Hepatocyte (in vitro differentiated cells): ENCODE results near the gene CDH4. TPM values are rescaled to one million over a fixed set of nuclear protein-coding genes. Genes with fewer than 3 reads are reported as not detected.
A peak's percentile ranks its signal among the peaks of the same experiment; 100 is the strongest.

Experiments used
- DNase-seq: peaks from one replicate; pipeline ENCODE4 v3.0.0-alpha.2; 2016; ENCODE audit warnings: low spot score
- H2AFZ ChIP-seq: fragments of 200-600 bp; sonication (generic); 2 replicates; pipeline ENCODE4 v1.6.0; 2016; ENCODE audit warnings: antibody characterized with exemption, mild to moderate bottlenecking
- H3K27ac ChIP-seq: fragments of 200-600 bp; sonication (generic); 2 replicates; pipeline ENCODE4 v1.5.1; 2016; ENCODE audit warnings: mild to moderate bottlenecking
- H3K27me3 ChIP-seq: fragments of 200-600 bp; sonication (generic); 2 replicates; pipeline ENCODE4 v1.6.1; 2016
- H3K36me3 ChIP-seq: fragments of 200-600 bp; sonication (generic); replicated peaks from 2 replicates; pipeline ENCODE4 v1.5.1; 2016; ENCODE audit warnings: low read depth; ENCODE audit not compliant: insufficient read depth
- H3K4me1 ChIP-seq: fragments of 200-600 bp; sonication (generic); 2 replicates; pipeline ENCODE4 v1.5.1; 2016; ENCODE audit warnings: mild to moderate bottlenecking, moderate library complexity; ENCODE audit not compliant: insufficient read depth
- H3K4me2 ChIP-seq: fragments of 200-600 bp; sonication (generic); 2 replicates; pipeline ENCODE4 v1.6.0; 2016
- H3K4me3 ChIP-seq: fragments of 200-600 bp; sonication (generic); 2 replicates; pipeline ENCODE4 v1.5.1; 2016; ENCODE audit warnings: mild to moderate bottlenecking
- H3K79me2 ChIP-seq: fragments of 200-600 bp; sonication (generic); 2 replicates; pipeline ENCODE4 v1.6.0; 2017; ENCODE audit warnings: mild to moderate bottlenecking
- H3K9me2 ChIP-seq: fragments of 200-600 bp; sonication (generic); replicated peaks from 2 replicates; pipeline ENCODE4 v1.6.0; 2017; ENCODE audit warnings: mild to moderate bottlenecking; ENCODE audit not compliant: insufficient read depth
- H3K9me3 ChIP-seq: fragments of 200-600 bp; sonication (generic); 2 replicates; pipeline ENCODE4 v1.5.1; 2016; ENCODE audit warnings: low read depth, mild to moderate bottlenecking
- H4K20me1 ChIP-seq: fragments of 200-600 bp; sonication (generic); 2 replicates; pipeline ENCODE4 v1.6.0; 2016; ENCODE audit warnings: mild to moderate bottlenecking; ENCODE audit not compliant: insufficient read depth, poor library complexity, severe bottlenecking
- EZH2 ChIP-seq: fragments of 200-600 bp; sonication (generic); IDR thresholded peaks from 2 replicates; pipeline ENCODE4 v1.6.1; 2016; ENCODE audit warnings: antibody characterized with exemption, mild to moderate bottlenecking, borderline replicate concordance
- EZH2phosphoT487 ChIP-seq: fragments of 200-600 bp; sonication (generic); IDR thresholded peaks from one replicate; pipeline ENCODE4 v1.6.1; 2018; ENCODE audit warnings: antibody characterized with exemption, mild to moderate bottlenecking, low read depth, moderate library complexity; ENCODE audit not compliant: unreplicated experiment, severe bottlenecking
- WGBS: methylation state at CpG from one replicate; pipeline ENCODE4 v1.1.6; 2016; ENCODE audit warnings: low lambda C conversion rate; ENCODE audit errors: missing lambda C conversion rate; 5-methylcytosine and 5-hydroxymethylcytosine counted together
- polyA plus RNA-seq: library from polyadenylated mRNA; unstranded; fragments of >200 nt; fragmentation: Nextera tagmentation; extraction: Ambion mirVana; gene quantifications from 2 replicates; pipeline ENCODE4 v1.2.1, GENCODE V29; 2016
- total RNA-seq: library from RNA; depleted of rRNA; stranded (reverse); fragments of >200 nt; gene quantifications from 2 replicates; pipeline ENCODE4 v1.2.3, GENCODE V29; 2014
- TF ChIP-seq, protein P1 (sequence below): fragments of 200-600 bp; sonication (generic); IDR thresholded peaks from 2 replicates; pipeline ENCODE4 v1.5.1; 2016; ENCODE audit warnings: antibody characterized with exemption, mild to moderate bottlenecking; ENCODE audit not compliant: poor library complexity

Gene CDH4
- total and polyA plus RNA-seq, 2 experiments from 2014 or later = 0.53 to 0.73 TPM

DNA sequence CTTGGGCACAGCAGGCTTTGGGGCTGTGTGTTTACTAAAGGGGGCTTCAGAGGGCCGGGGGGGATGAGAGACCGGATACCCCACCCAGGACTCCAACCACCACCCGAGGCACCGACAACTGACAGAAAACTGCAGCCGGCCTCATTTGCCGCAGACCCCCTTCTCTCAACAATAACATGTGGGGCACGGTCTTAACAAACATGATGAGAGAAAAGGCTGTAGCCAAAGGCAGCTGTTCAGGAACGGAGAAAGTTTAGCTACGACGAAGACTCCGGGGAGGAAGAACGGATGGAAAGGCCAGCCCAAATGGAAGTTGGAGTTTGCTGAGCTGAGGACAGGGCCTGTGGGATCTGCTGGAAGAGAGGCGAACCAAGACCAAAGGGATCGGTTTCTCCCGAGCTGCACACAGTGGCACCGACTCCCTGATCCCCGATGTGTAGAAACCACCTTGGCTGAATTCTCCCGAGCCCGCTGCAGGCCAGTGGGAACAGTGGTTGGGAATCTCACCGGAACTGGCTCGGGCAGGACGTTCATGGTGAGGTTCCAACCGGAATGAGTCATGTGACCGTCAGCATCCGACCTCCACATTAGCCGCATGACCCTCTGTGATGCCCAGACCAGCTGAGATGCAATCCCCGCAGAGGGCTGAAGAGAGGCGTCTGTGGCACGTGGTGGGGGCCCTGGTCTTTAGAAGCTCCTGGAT lies 454.3 kb downstream of the CDH4 start:
- Histone ChIP-seq H3K79me2 (no peaks in the 10 kb centered on the region), H3K9me3 (no peaks in the 10 kb centered on the region), H3K36me3 (no peaks in the 10 kb centered on the region), H3K4me3 (no peak overlapping the region), H3K4me1 (no peaks in the 10 kb centered on the region), H4K20me1 (no peaks in the 10 kb centered on the region), H3K9me2 (no peaks in the 10 kb centered on the region), H3K27ac (peak overlapping the region; percentile 37), H2AFZ (no peak overlapping the region), H3K27me3 (no peaks in the 10 kb centered on the region), H3K4me2 (no peak overlapping the region)
- 94% methylated on average over 29 of the region's 29 CpGs for WGBS
- no peak for DNase-seq
- TF ChIP-seq, protein P1, sequence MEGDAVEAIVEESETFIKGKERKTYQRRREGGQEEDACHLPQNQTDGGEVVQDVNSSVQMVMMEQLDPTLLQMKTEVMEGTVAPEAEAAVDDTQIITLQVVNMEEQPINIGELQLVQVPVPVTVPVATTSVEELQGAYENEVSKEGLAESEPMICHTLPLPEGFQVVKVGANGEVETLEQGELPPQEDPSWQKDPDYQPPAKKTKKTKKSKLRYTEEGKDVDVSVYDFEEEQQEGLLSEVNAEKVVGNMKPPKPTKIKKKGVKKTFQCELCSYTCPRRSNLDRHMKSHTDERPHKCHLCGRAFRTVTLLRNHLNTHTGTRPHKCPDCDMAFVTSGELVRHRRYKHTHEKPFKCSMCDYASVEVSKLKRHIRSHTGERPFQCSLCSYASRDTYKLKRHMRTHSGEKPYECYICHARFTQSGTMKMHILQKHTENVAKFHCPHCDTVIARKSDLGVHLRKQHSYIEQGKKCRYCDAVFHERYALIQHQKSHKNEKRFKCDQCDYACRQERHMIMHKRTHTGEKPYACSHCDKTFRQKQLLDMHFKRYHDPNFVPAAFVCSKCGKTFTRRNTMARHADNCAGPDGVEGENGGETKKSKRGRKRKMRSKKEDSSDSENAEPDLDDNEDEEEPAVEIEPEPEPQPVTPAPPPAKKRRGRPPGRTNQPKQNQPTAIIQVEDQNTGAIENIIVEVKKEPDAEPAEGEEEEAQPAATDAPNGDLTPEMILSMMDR = no peak
- TF ChIP-seq EZH2 (no peak), EZH2phosphoT487 (no peak)

DNA sequence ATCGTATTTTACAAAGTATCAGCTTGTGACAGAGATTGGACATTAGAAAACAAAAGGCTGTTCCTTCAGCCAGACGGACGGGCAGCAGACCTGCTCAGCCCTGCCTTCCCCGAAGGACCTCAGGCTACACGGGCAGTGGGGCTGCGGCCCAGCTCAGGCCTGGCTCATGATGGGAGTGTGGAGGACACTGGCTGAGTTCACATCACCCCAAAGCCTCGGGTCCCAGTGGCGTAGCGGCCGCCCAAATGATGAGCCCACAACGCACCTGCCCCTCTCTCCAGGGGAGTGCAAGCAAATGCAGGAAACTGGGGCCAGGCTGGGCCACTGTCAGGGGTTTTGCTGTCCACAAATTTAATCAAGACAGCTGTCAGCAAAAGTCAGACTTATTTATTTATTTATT lies 456.8 kb downstream of the CDH4 start:
- 95% methylated on average over 11 of the region's 11 CpGs for WGBS
- TF ChIP-seq, protein P1 = no peak
- TF ChIP-seq EZH2phosphoT487 (no peak), EZH2 (no peak)
- H3K9me2 ChIP-seq = no peaks in the 10 kb centered on the region
- no peaks in the 10 kb centered on the region for H3K36me3 ChIP-seq
- no peaks in the 10 kb centered on the region for H3K4me1 ChIP-seq
- no peaks in the 10 kb centered on the region for H3K9me3 ChIP-seq
- no peaks in the 10 kb centered on the region for H3K27me3 ChIP-seq
- H2AFZ ChIP-seq = no peak overlapping the region
- H3K4me2 ChIP-seq = no peak overlapping the region
- no peak overlapping the region for H3K27ac ChIP-seq
- no peak overlapping the region for H3K4me3 ChIP-seq
- DNase-seq = no peak
- no peaks in the 10 kb centered on the region for H4K20me1 ChIP-seq
- no peaks in the 10 kb centered on the region for H3K79me2 ChIP-seq

DNA sequence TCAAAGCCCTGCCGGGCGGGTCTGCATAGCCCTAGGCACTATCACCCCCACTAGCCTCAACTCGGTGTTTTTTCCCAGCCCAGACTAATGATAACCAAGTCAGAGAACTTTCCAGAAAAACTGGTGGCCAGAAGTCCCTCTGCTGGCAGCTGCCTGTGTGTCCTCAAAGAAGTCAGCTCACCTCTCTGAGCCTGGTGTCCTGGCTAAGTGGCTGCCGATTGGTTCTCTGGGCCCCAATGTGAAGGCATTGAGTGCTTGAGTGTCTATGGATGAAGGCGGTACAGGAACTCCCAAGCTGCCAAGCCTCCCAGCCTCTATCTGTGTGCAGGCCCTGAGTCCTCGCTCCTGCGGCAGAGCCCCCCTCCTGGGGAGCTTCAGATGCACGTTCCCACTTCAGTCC lies 458.0 kb downstream of the CDH4 start:
- Histone ChIP-seq H3K27ac (no peak overlapping the region), H3K79me2 (no peaks in the 10 kb centered on the region), H3K4me1 (no peaks in the 10 kb centered on the region), H3K4me3 (no peak overlapping the region), H4K20me1 (no peaks in the 10 kb centered on the region), H3K27me3 (no peaks in the 10 kb centered on the region), H3K36me3 (no peaks in the 10 kb centered on the region), H3K4me2 (no peak overlapping the region), H2AFZ (no peak overlapping the region), H3K9me3 (no peaks in the 10 kb centered on the region), H3K9me2 (no peaks in the 10 kb centered on the region)
- no peak for DNase-seq
- 82% methylated on average over 8 of the region's 8 CpGs for WGBS
- TF ChIP-seq, protein P1 = no peak
- TF ChIP-seq EZH2 (no peak), EZH2phosphoT487 (no peak)
